GM21723 (cell line): ENCODE data around the gene ARV1.

Experiments used
- ATAC-seq: cut with Tn5 transposase; IDR thresholded peaks from one replicate; pipeline ENCODE4 v1.9.1; 2021; ENCODE audit warnings: mild to moderate bottlenecking, moderate library complexity; ENCODE audit not compliant: unreplicated experiment

ARV1 gene

GRCh38 chr1:230978491-230979388 is at the start of gene ARV1, which contains the start of gene TTC13:
Gene ARV1 (plus strand): TSS chr1:230979094. CDS start chr1:230979106, 12 bp downstream.
Gene TTC13 (minus strand): TSS chr1:230978861. CDS start chr1:230978830, 31 bp downstream.
- peak; percentile 91 for ATAC-seq

DNA sequence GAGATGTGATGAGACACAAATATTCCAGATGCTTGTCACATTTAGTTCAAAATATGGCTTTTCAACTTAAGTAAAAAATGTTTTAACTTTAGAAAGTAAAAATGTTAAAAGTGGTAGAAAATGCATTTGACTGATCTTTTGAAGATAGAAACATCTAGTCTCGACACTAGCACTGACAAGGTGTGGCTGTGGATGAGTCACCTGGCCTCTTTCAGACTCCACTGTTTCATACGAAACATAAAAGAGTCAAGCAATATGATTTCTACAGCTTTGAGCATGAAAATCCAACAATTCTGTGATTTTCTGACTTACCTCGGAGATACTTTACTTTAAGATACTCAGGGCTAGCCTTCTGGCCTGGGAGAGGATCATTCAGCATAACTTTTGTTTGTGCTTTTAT is 47.9 kb upstream of the ARV1 start:
- no peak for ATAC-seq

DNA sequence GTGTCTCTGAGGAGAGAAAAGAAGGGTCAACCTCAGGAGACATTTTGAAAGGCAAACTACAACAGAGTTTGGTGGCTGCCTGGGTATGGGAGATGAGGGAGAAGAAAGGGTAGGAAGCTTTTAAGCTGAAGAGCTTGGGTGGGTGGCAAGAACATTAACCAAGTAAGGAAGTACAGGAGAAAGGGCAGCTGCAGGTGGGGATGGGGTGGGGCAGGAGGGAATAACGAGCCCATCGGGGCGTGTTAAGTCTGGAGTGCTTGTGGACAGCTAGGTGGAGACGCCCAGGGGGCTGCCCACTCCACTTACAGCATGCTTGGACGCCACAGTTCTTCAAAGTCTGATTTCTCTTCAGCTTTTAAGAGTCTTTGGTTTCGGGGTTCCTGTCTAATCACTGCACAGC is 43.0 kb upstream of the ARV1 start:
- ATAC-seq, result no peak

DNA sequence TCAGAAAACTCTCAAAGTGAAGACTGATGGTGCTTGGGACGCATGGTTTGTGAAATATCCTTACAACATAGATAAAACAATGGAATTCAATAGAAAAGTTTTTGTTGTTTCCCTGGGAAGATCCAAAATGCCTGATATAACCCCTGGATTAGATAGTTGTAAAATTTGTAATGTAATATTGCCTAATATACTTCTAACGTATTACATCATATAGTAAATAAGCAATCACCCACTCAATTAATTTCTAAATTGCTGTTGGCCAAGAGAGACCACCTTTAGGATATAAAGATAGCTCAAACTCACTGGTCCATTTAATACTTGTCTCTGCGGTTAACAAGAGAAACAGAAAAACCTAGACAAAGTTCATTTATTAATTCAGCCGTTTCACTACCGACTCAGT is 42.4 kb upstream of the ARV1 start:
- no peak for ATAC-seq

DNA sequence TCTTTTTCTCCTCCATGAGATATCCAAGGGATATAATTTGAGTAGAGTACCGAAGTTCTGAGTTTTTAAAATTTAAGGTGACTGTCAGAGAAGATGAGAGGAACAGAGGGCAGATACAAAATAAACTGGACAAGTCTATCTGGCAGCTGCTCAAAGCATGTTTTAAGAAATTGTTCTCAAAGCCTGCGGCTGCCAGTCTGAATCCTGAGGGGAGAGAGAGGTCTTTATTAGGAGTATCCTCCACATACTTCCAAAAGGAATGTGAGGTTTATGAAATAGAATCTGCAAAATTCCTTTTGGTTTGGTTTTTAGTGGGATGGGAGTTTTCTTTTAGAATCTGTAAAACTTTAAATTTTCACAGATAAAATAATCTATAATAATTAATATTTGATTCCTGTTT is 41.5 kb upstream of the ARV1 start:
- no peak for ATAC-seq

DNA sequence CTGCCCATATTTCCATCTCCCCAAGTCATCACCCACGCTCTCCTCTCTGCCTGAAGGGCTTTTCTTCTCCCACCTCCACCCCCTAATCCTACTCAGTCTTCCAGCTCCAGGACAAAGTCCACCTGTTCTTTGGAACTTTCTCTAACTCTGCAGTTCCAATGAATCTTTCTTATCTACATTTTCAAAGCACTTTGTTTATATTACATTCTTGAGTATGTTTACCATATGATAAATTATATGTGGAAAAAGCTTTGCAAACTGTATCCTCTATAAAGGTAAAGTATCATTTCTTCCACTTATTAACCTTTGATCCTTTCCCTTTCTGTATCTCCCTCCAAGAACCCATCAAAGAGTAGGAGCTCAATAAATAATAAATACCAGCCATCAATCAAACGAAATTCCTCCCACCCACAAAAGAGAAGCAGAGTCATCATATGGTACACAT is 39.9 kb upstream of the ARV1 start:
- no peak for ATAC-seq

- ATAC-seq, result no peak
These were observed 38.9 kb upstream of the ARV1 start for GRCh38 chr1:230939806-230940489.

- no peak for ATAC-seq
These were observed 38.0 kb upstream of the ARV1 start for GRCh38 chr1:230940848-230941247.

- ATAC-seq, result no peak
These were observed 35.8 kb upstream of the ARV1 start for GRCh38 chr1:230943048-230943593.

- no peak for ATAC-seq
These were observed 30.6 kb upstream of the ARV1 start for GRCh38 chr1:230948301-230948700.

- ATAC-seq, result no peak
These were observed 30.0 kb upstream of the ARV1 start for GRCh38 chr1:230948903-230949302.

- ATAC-seq, result no peak
These were observed 28.5 kb upstream of the ARV1 start for GRCh38 chr1:230950404-230950803.

DNA sequence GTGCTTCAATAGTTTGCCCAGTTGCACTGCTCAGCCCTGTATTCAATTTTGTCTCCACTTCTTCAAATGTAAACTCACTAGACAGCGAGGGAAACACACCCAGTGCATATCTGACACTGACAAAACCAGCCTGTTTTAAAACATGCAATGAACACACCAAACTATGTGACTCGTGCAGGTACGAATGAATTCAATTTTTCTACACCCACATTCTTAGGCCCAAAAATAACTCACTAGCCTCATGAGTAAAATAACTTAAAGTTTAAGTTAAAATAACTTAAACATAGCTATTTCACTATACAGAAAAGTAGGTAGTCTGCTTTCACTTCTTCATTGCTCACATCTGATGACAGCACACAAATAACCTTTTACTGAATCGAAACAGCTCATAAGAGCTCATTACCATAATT is 21.3 kb upstream of the ARV1 start:
- ATAC-seq, result peak; percentile 90

GRCh38 chr1:230958370-230958769 is 20.5 kb upstream of the ARV1 start:
- ATAC-seq, result no peak

DNA sequence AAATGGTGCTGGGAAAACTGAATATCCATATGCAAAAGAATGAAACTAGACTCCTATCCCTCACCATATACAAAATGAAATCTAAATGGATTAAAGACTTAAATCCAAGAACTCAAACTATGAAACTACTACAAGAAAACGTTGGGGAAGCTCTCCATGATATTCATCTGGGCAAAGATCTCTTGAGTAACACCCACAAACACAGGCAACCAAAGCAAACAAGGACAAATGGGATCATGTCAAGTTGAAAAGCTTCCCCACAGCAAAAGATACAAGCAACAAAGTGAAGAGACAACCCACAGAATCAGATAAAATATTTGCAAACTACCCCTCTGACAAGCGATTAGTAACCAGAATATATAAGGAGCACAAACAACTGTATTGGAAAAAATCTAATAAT is 14.0 kb upstream of the ARV1 start:
- ATAC-seq, result no peak

GRCh38 chr1:230965535-230965934 is 13.4 kb upstream of the ARV1 start:
- ATAC-seq, result no peak

GRCh38 chr1:230966358-230966873 is 12.5 kb upstream of the ARV1 start:
- no peak for ATAC-seq

GRCh38 chr1:230970432-230970831 is 8.5 kb upstream of the ARV1 start:
- ATAC-seq, result no peak

DNA sequence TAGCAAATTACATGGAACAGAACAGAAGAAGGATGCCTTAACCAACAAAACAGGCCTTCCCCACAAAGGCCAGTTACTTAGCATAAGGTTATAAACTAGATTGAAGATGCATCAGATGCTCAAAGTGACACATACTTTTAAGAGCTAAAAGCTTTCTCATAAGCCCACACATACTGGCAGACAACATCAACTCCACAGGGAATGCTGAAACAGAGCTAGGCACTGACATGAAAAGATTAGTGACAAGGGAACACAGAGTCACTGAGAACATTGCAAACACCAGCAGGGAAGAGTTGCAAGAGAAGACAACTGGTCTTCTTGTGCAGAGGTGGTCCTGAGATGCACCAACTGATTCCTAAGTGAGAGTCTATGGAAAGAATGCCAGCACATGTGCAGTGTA is 7.1 kb upstream of the ARV1 start:
- ATAC-seq, result no peak

GRCh38 chr1:230972855-230973271 is 6.0 kb upstream of the ARV1 start:
- peak; percentile 70 for ATAC-seq

GRCh38 chr1:230975636-230976035 is 3.3 kb upstream of the ARV1 start:
- ATAC-seq, result no peak
